Panc1 (cell line): ENCODE results near the gene SIAE. TPM values are rescaled to one million over a fixed set of nuclear protein-coding genes. Genes with fewer than 3 reads are reported as not detected.

Experiments
- ATAC-seq: fragments of 200-7000 bp; cut with Tn5 transposase; 2 replicates; pipeline ENCODE4 v1.9.1; 2020; ENCODE audit warnings: mild to moderate bottlenecking, moderate library complexity
- BruUV-seq: library from RNA; stranded (reverse); fragments of 400-500 nt; replicated peaks from 2 replicates; lab custom pipeline; 2021; lab: Mats Ljungman, UMichigan
- CTCF ChIA-PET: fragments of 300-600 bp; sonication (Branson Sonifier 250); formaldehyde crosslinking; loops from one replicate; lab custom pipeline; 2022; ENCODE audit warnings: antibody characterized with exemption; lab: Charles Lee
- POLR2A ChIA-PET: fragments of 300-600 bp; sonication (Branson Sonifier 250); formaldehyde crosslinking; loops from one replicate; lab custom pipeline; 2022; ENCODE audit warnings: antibody characterized with exemption; lab: Charles Lee
- DNase-seq: peaks from one replicate; pipeline ENCODE4 v3.0.0-alpha.2; 2010; ENCODE audit warnings: low read depth, low spot score
- H3K27ac ChIP-seq: 2 replicates; pipeline ENCODE4 v1.5.1; 2011; ENCODE audit warnings: mild to moderate bottlenecking, low read length, inconsistent platforms
- H3K27me3 ChIP-seq: fragments of 200-500 bp; sonication (Bioruptor generic); 2 replicates; pipeline ENCODE4 v1.6.0; 2014; ENCODE audit warnings: low read length, inconsistent platforms; ENCODE audit not compliant: control insufficient read depth, insufficient read depth
- H3K36me3 ChIP-seq: fragments of 200-500 bp; sonication (Bioruptor generic); 2 replicates; pipeline ENCODE4 v1.5.1; 2014; ENCODE audit warnings: inconsistent platforms, mild to moderate bottlenecking, low read length, moderate library complexity; ENCODE audit not compliant: control insufficient read depth, insufficient read depth
- H3K4me1 ChIP-seq: 2 replicates; pipeline ENCODE4 v1.5.1; 2011; ENCODE audit warnings: inconsistent platforms, mild to moderate bottlenecking, low read length, moderate library complexity; ENCODE audit not compliant: control insufficient read depth, insufficient read depth
- H3K4me3 ChIP-seq, 2 experiments: 2 replicates each; pipeline ENCODE4 v1.5.1; 2011 to 2012; ENCODE audit warnings: low read depth in 2 of 2, low read length in 2 of 2, mild to moderate bottlenecking in 2 of 2, inconsistent platforms in 1 of 2, moderate library complexity in 1 of 2
- H3K9me3 ChIP-seq: fragments of 200-500 bp; sonication (Bioruptor generic); 2 replicates; pipeline ENCODE4 v1.5.1; 2014; ENCODE audit warnings: low read depth, mild to moderate bottlenecking, inconsistent platforms, low read length, moderate library complexity; ENCODE audit not compliant: control insufficient read depth, insufficient read depth
- CTCF ChIP-seq: fragments of 450-650 bp; IDR thresholded peaks from 2 replicates; pipeline ENCODE4 v1.5.1; 2017; ENCODE audit warnings: mild to moderate bottlenecking
- POLR2AphosphoS5 ChIP-seq: IDR thresholded peaks from 2 replicates; pipeline ENCODE4 v1.6.1; 2012; ENCODE audit warnings: mild to moderate bottlenecking, low read depth, low read length, moderate library complexity
- REST ChIP-seq, 2 experiments: IDR thresholded peaks; 2 replicates each; pipeline ENCODE4 v1.6.1; 2011 to 2012; ENCODE audit warnings: low read depth in 2 of 2, control low read depth in 1 of 2, low read length in 1 of 2, mild to moderate bottlenecking in 1 of 2, moderate library complexity in 1 of 2; ENCODE audit not compliant: insufficient read depth in 1 of 2
- SIN3A ChIP-seq: IDR thresholded peaks from 2 replicates; pipeline ENCODE4 v1.6.1; 2012; ENCODE audit warnings: low read depth, mild to moderate bottlenecking, low read length, moderate library complexity, borderline replicate concordance; ENCODE audit not compliant: insufficient read depth
- TCF7L2 ChIP-seq: IDR thresholded peaks from 2 replicates; pipeline ENCODE4 v1.6.1; 2011; ENCODE audit warnings: mild to moderate bottlenecking, low read depth, low read length, inconsistent platforms
- in situ Hi-C: cut with HindIII; loops from 2 replicates; pipeline ENCODE4 v1.10.0; 2016; ENCODE audit warnings: low sequenced_read_pairs, low pct_unique_long_range_greater_than_20kb
- intact Hi-C: fragments of 100-400 bp; cut with micrococcal nuclease; formaldehyde crosslinking; loops from one replicate; pipeline ENCODE4 v1.10.0; 2022; ENCODE audit not compliant: unreplicated experiment
- total RNA-seq: library from RNA; stranded (reverse); gene quantifications from one replicate; pipeline ENCODE4 v1.2.1, GENCODE V29; 2021; ENCODE audit not compliant: unreplicated experiment

The SIAE gene
- total RNA-seq, 1 experiment from 2014 or later: 14.9 TPM

- TF ChIP-seq CTCF (no peak), POLR2AphosphoS5 (no peak), REST (IDR thresholded peaks at IDR 0.05; ENCODE audit: insufficient read depth in 1 of 2, low read depth in 2 of 2, low read length in 1 of 2) (no peak), SIN3A (no peak), TCF7L2 (no peak)
- Histone ChIP-seq H3K4me1 (no peaks in the 10 kb centered on the region), H3K4me3 (no peak overlapping the region), H3K36me3 (no peaks in the 10 kb centered on the region), H3K27ac (no peak overlapping the region), H3K9me3 (no peaks in the 10 kb centered on the region), H3K27me3 (peaks cover 13% of the 10 kb centered on the region)
- in situ Hi-C loops: no loop called here
- intact Hi-C loops: no loop called here
- POLR2A ChIA-PET: no interaction called here
- CTCF ChIA-PET: no interaction called here
- no peak for DNase-seq
- no TSS peak for BruUV-seq
- no peak for ATAC-seq
Measured at GRCh38 chr11:124597626-124598025, 75.9 kb downstream of the SIAE start.

DNA sequence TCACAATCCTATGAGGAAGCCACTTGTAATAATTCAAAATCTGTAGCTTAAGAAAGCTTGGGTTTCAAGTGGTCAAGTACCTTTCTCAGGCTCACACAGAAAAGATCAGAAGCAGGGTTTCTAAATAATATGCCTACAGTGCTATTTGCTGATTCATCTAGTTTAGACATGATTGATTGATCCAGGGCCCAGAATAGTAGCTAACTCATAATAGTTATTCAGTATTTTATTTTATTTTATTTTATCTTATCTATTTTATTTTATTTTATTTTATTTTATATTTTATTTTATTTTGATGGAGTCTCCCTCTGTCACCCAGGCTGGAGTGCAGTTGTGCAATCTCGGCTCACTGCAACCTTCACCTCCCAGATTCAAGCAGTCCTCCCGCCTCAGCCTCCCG is 78.2 kb downstream of the SIAE start:
- Histone ChIP-seq H3K4me3 (no peak overlapping the region), H3K27me3 (peaks cover 13% of the 10 kb centered on the region), H3K27ac (no peak overlapping the region), H3K9me3 (no peaks in the 10 kb centered on the region), H3K36me3 (no peaks in the 10 kb centered on the region), H3K4me1 (no peaks in the 10 kb centered on the region)
- intact Hi-C loops: no loop called here
- no peak for ATAC-seq
- BruUV-seq: no TSS peak
- POLR2A ChIA-PET: no interaction called here
- no peak for DNase-seq
- TF ChIP-seq REST (IDR thresholded peaks at IDR 0.05; ENCODE audit: insufficient read depth in 1 of 2, low read depth in 2 of 2, low read length in 1 of 2) (no peak), SIN3A (no peak), CTCF (no peak), TCF7L2 (no peak), POLR2AphosphoS5 (no peak)
- in situ Hi-C loops: no loop called here
- CTCF ChIA-PET: no interaction called here
